ENCODE data around the gene VARS2. TPM values are rescaled to one million over a fixed set of nuclear protein-coding genes. Genes with fewer than 3 reads are reported as not detected.
A peak's percentile ranks its signal among the peaks of the same experiment; 100 is the strongest.

Gene VARS2
- total RNA-seq, 1 donor from 2014 or later: 18.9 TPM

DNA sequence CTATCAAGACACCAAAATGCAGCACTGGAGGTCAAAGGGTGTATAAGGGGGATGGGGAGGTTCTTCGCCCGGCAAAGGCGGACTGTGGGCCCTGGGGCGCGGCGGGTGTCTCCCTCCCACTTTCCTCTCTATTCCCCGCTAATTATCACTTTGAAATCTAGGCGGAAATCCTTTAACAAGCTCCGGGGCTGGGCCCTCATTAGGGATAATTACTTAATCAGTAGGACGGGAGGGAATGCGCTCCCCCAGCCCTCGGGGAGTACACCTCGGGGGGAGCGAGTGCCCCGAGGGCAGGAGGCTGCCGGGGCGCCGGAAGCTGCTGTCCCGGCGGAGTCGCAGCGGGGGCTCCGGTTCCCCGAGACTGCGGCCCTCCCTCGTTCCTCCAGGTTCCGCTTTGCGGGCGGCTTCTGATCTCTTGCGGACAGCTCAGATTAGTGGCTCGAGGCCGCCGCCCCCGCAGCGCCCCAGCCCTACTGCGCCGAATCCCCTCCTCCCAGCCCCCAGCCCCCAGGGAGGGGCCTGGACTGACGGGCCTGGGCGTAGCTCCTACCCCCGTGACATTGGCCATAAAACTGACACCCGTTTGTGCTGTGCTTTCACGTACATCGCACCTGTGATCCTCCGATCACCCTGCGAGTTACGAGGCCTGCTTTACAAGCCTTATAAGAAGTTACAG is 41.5 kb downstream of the VARS2 start:
- peak; percentile 9 to 52 for TF ChIP-seq POLR2AphosphoS5 (IDR thresholded peaks at IDR 0.05; ENCODE audit: insufficient read depth in 1 of 2, low read depth in 1 of 2)
- no peak for TF ChIP-seq POLR2A (IDR thresholded peaks at IDR 0.05)
- no peaks in the 10 kb centered on the region for H3K9me3 ChIP-seq
- H3K4me1 ChIP-seq: peaks cover 19% of the 10 kb centered on the region
- peak overlapping the region; percentile 63 for H3K27ac ChIP-seq
- intact Hi-C loops (cut with DNase I): no loop called here
- peak overlapping the region; percentile 49 to 50 for H3K4me3 ChIP-seq
- no peaks in the 10 kb centered on the region for H3K27me3 ChIP-seq
- H3K36me3 ChIP-seq: no peaks in the 10 kb centered on the region
- DNase-seq (ENCODE audit: extremely low spot score in 2 of 2): no peak

- Histone ChIP-seq H3K27me3 (no peaks in the 10 kb centered on the region), H3K4me3 (no peak overlapping the region), H3K27ac (no peak overlapping the region), H3K36me3 (no peaks in the 10 kb centered on the region), H3K4me1 (peaks cover 19% of the 10 kb centered on the region), H3K9me3 (no peaks in the 10 kb centered on the region)
- no peak for DNase-seq (ENCODE audit: extremely low spot score in 2 of 2)
- no peak for TF ChIP-seq POLR2AphosphoS5 (IDR thresholded peaks at IDR 0.05; ENCODE audit: insufficient read depth in 1 of 2, low read depth in 1 of 2)
- no peak for TF ChIP-seq POLR2A (IDR thresholded peaks at IDR 0.05)
- TF ChIP-seq, protein P1, sequence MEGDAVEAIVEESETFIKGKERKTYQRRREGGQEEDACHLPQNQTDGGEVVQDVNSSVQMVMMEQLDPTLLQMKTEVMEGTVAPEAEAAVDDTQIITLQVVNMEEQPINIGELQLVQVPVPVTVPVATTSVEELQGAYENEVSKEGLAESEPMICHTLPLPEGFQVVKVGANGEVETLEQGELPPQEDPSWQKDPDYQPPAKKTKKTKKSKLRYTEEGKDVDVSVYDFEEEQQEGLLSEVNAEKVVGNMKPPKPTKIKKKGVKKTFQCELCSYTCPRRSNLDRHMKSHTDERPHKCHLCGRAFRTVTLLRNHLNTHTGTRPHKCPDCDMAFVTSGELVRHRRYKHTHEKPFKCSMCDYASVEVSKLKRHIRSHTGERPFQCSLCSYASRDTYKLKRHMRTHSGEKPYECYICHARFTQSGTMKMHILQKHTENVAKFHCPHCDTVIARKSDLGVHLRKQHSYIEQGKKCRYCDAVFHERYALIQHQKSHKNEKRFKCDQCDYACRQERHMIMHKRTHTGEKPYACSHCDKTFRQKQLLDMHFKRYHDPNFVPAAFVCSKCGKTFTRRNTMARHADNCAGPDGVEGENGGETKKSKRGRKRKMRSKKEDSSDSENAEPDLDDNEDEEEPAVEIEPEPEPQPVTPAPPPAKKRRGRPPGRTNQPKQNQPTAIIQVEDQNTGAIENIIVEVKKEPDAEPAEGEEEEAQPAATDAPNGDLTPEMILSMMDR (IDR thresholded peaks at IDR 0.05): no peak
- intact Hi-C loops (cut with DNase I): no loop called here
Observed at GRCh38 chr6:30957716-30958115, 43.7 kb downstream of the VARS2 start.

- H3K9me3 ChIP-seq: no peaks in the 10 kb centered on the region
- TF ChIP-seq, protein P1 (IDR thresholded peaks at IDR 0.05): no peak
- TF ChIP-seq POLR2AphosphoS5 (IDR thresholded peaks at IDR 0.05; ENCODE audit: insufficient read depth in 1 of 2, low read depth in 1 of 2) (no peak), POLR2A (IDR thresholded peaks at IDR 0.05) (no peak)
- no peak overlapping the region for H3K4me3 ChIP-seq
- no peaks in the 10 kb centered on the region for H3K36me3 ChIP-seq
- no peak for DNase-seq (ENCODE audit: extremely low spot score in 2 of 2)
- no peak overlapping the region for H3K27ac ChIP-seq
- H3K4me1 ChIP-seq: peaks cover 5% of the 10 kb centered on the region
- intact Hi-C loops (cut with DNase I): no loop called here
- H3K27me3 ChIP-seq: no peaks in the 10 kb centered on the region
Observed at GRCh38 chr6:30960907-30961673, 47.1 kb downstream of the VARS2 start.

- Histone ChIP-seq H3K27ac (no peak overlapping the region), H3K27me3 (no peaks in the 10 kb centered on the region), H3K9me3 (no peaks in the 10 kb centered on the region), H3K4me1 (no peaks in the 10 kb centered on the region), H3K4me3 (no peak overlapping the region), H3K36me3 (no peaks in the 10 kb centered on the region)
- intact Hi-C loops (cut with DNase I): no loop called here
- no peak for TF ChIP-seq POLR2A (IDR thresholded peaks at IDR 0.05)
- no peak for TF ChIP-seq POLR2AphosphoS5 (IDR thresholded peaks at IDR 0.05; ENCODE audit: insufficient read depth in 1 of 2, low read depth in 1 of 2)
- no peak for DNase-seq (ENCODE audit: extremely low spot score in 2 of 2)
Observed at GRCh38 chr6:30962716-30963115, 48.7 kb downstream of the VARS2 start.

GRCh38 chr6:30963641-30964040 is 49.6 kb downstream of the VARS2 start:
- intact Hi-C loops (cut with DNase I): no loop called here
- Histone ChIP-seq H3K27ac (no peak overlapping the region), H3K4me1 (no peaks in the 10 kb centered on the region), H3K4me3 (no peak overlapping the region), H3K9me3 (no peaks in the 10 kb centered on the region), H3K27me3 (no peaks in the 10 kb centered on the region), H3K36me3 (no peaks in the 10 kb centered on the region)
- DNase-seq (ENCODE audit: extremely low spot score in 2 of 2): no peak
- TF ChIP-seq POLR2AphosphoS5 (IDR thresholded peaks at IDR 0.05; ENCODE audit: insufficient read depth in 1 of 2, low read depth in 1 of 2) (no peak), POLR2A (IDR thresholded peaks at IDR 0.05) (no peak)
- TF ChIP-seq, protein P1 (IDR thresholded peaks at IDR 0.05): no peak

- no peak overlapping the region for H3K27ac ChIP-seq
- H3K9me3 ChIP-seq: no peaks in the 10 kb centered on the region
- no peak for DNase-seq (ENCODE audit: extremely low spot score in 2 of 2)
- TF ChIP-seq, protein P1 (IDR thresholded peaks at IDR 0.05): no peak
- TF ChIP-seq POLR2AphosphoS5 (IDR thresholded peaks at IDR 0.05; ENCODE audit: insufficient read depth in 1 of 2, low read depth in 1 of 2) (no peak), POLR2A (IDR thresholded peaks at IDR 0.05) (no peak)
- H3K27me3 ChIP-seq: no peaks in the 10 kb centered on the region
- H3K4me1 ChIP-seq: no peaks in the 10 kb centered on the region
- intact Hi-C loops (cut with DNase I): no loop called here
- H3K36me3 ChIP-seq: no peaks in the 10 kb centered on the region
- no peak overlapping the region for H3K4me3 ChIP-seq
Observed at GRCh38 chr6:30964075-30964474, 50.0 kb downstream of the VARS2 start.
